Astrocyte of the hippocampus (primary cell): Measurements from ENCODE around the gene GAS7.

Experiments
- DNase-seq: peaks from one replicate; pipeline ENCODE4 v3.0.0; 2011; ENCODE audit warnings: low read depth, low spot score

GAS7 gene

DNA sequence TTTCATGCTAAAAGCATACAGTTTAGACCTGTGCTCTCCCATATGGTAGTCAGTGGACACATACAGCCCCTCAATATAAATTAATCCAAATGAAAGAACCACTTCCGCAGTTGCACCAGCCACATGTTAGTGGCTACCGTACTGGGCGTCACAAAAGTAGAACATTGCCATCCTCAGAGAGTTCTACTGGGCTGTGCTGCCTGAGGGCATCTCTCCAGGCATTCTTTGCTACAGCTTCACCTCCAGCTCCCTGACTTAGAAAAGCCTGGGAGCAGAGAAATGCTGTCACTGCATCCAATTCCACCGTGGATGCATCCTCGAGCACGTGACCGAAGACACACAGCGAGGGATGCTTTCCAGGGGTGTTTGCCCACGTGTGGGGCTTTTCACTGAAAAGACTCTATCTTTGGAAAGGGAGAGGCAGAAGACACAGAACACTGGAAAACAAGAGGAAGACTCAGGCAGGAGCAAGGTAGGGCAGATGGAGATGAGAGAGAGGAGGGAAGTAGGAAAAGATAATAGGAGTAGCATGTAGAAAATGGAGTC, 86.4 kb downstream of the GAS7 start:
- DNase-seq = no peak

DNA sequence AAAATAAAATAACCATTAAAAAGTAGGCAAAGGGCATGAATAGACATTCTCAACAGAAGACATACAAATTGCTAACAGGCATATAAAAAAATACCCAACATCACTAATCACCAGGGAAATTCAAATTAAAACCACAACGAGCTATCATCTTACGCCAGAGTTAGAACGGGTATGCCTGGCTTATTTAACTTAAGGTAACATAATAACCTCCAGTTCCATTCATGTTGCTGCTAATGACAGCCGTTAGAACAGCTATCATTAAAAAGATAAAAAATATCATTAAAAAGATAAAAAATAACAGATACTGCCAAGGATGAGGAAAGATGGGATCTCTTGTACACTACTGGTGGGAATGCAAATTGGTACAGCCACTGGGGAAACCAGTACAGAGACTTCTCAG, 89.3 kb downstream of the GAS7 start:
- DNase-seq = no peak

DNA sequence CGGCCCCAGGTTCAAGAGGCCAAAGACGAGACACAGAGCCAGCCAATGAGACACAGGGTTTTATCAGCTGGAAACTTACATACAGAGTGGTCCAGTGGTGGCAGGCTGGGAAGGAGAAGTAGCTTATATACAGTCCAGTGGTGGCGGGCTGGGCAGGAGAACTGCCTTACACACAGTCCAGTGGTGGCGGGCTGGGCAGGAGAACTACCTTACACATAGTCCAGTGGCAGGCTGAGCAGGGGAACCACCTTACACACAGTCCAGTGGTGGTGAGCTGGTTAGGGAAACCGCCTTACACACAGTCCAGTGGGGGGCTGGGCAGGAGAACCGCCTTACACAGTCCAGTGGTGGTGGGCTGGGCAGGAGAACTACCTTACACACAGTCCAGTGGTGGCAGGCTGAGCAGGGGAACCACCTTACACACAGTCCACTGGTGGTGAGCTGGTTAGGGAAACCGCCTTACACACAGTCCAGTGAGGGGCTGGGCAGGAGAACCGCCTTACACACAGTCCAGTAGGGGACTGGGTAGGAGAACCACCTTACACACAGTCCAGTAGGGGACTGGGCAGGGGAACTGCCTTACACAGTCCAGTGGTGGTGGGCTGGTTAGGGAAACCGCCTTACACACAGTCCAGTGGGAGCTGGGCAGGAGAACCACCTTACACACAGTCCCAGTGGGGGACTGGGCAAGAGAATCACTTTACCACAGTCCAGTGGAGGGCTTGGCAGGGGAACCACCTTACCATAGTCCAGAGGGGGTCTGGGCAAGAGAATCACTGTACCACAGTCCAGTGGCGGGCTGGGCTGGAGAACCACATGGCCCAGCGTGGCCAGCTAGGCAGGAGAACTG, 90.9 kb downstream of the GAS7 start:
- DNase-seq = no peak

DNA sequence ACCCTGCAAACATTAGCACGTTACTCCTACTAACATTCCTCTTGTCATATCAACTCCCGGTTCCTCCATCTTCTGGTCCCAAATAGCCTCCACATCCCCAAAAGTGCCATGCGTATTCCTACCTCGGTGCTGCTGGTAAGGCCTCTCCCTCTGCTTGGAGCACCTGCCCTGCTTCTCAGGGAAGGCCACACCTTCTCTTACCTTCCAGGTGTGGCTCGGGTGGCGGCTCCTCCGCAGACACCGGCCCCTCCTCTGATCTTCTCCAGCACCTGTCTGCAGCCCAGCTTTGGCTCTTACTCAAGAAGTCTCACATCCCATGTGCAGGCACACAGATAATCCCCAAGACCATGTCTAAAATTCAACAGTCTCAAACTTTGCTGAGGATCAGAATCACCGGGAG, 92.3 kb downstream of the GAS7 start:
- no peak for DNase-seq

DNA sequence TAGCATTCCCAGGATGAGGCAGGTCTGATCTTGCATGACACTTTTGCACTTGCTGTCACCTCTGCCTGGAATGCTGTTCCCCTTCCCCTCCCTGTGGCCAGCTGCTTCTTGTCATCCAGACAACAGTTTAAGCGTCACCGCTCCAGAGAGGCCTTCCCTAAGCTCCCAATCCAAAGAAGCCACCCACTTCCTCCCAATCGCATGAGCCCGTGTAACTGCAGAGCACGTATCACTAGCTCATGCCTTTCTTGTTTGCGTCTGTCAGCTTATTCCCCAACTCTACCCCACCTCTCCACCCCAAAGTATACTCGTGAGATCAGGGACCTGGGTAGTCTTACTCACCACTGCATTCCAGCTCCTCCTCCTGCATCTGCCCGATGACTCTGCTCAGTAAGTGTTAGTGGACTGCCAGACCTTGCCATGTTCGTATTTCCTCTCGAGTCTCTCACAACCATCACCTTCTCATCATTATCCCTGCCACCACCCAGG, 92.8 kb downstream of the GAS7 start:
- DNase-seq = no peak

DNA sequence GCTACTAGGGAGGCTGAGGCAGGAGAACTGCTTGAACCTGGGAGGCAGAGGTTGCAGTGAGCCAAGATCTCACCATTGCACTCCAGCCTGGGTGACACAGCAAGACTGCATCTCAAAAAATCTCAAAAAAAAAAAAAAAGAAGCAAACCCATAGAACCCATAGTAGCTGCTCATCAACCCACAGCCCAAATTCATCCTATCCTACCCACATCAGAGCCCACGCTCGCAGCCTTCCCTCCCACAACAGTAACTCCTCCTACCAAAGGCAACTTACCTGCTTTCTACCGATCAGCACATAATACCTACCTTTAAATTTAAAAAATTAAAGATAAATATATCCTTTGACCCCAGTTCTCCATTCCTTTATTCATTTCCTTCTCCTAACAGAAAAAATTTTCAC, 94.7 kb downstream of the GAS7 start:
- no peak for DNase-seq

DNA sequence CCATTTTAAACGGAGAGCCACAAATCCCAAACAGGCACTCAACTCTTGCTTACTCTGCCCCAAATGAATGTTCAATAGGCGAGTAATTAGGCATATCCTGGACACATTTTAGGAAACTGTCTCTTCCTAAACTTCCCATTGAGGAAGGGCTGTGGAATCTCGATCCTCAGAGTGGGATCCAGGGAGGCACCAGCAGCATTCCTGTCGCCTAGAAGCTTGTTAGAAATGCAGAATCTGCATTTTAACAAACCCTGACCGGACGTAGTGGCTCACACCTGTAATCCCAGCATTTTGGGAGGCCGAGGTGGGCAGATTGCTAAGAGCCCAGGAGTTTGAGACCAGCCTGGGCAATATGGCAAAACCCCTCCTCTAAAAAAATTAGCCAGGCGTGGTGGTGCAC, 95.6 kb downstream of the GAS7 start:
- DNase-seq = no peak

DNA sequence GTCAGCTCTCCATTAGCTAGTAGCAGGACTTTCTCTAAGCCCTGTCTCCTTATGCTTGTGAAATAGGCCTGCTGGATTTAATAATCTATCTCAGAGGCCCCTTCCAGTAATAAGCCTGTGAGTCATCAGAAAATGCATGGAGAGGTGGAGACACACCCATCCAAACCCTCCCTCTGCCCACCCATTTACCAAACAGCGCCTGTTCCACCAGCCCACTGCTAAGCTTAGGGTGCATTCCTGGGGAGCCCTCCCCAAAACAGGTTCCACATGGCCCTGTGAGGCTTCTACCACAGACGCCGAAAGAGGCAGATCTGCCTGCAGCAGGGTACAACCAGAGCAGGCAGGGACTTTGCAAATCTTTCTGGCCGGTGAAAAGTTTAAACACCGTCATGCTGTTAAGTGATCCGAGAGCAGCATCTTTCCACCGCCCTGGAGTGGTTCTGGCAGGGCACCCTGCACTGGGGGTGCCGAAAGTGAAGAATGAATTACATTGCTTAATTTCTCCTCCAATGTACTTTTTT, 99.3 kb downstream of the GAS7 start:
- no peak for DNase-seq

DNA sequence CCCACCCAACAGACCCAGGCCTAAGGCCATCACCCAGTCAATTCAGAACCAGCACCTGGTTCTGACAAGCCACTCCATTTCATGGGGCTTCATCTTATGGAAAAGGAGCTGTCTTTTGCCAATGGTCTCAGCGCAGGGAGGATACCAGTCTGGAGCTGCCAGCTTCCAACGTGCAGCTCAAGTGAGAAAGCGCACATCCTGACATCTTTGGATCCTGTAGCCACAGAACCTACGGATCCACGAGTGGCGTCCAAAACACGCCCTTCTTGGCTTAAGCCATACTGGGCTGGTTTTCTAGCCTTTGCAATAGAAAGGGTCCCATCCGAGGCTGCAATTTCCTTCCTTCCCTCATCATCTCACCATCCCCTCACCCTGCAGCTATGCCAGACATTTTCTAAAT, 101.8 kb downstream of the GAS7 start:
- DNase-seq = no peak

DNA sequence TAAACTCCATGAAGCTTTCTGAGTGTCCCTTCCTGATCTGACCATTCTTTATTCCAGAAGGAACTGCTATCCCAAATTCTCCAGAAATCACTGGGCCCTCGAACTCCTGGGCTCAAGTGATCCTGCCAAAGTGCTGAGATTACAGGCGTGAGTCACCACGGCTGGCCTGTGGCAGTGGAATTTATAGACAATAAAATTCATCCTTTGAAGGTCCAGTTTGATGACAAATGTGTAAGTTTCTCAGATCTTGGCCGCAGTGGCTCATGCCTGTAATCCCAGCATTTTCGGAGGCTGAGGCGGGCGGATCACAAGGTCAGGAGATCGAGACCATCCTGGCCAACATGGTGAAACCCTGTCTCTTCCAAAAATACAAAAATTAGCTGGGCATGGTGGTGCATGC, 103.1 kb downstream of the GAS7 start:
- peak; percentile 73 for DNase-seq

DNA sequence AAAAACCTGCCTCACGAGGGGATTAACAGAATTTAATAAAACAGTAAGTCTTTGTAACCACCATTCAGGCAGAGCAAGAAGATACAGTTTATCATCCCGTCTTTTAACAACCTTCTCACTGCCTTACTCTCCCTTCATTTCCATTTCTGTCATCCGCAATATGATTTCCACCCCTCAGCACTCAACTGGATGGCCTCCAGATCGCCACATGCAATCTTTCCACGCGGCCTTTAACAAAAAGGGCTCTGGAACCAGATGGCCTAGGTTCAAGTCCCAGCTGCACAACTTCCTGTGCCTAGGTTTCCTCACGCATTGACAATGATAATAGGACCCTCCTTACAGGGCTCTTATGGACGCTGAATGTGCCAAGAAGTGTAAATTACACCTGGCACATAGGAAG, 103.6 kb downstream of the GAS7 start:
- DNase-seq = no peak

DNA sequence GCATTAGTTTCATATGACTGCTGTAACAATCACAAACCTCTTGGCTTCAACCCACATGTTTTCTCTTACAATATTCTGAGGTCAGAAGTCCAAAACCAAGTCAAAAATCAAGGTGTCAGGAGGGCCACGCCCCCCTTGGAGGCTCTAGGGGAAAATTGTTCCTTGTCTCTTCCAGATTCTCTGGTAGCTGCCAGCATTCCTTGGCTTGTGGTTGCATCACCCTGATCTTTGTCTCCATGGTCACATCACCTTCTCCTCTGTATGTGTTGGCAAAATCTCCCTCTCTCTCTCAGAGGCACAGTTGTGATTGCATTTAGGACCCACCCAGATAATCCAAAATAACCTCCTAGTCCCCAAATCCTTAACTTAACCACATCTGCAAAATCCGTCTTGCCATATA, 105.8 kb downstream of the GAS7 start:
- no peak for DNase-seq

DNA sequence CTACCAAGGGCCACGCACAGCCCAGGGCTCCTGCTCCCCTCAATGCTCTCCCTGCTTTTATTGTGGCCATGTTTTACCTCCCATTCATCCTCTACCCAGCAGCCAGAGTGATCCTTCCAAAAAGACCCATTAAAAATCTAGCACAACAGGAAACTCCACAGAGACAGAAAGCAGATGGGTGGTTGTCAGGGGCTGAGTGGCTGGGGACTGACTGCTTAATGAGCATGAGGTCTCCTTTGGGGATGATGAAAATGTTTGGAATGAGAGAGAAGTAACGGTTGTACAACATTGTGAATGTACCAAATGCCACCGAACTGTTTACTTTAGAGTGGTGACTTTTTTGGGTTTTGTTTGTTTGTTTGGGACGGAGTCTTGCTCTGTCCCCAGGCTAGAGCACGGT, 107.4 kb downstream of the GAS7 start:
- DNase-seq = no peak

DNA sequence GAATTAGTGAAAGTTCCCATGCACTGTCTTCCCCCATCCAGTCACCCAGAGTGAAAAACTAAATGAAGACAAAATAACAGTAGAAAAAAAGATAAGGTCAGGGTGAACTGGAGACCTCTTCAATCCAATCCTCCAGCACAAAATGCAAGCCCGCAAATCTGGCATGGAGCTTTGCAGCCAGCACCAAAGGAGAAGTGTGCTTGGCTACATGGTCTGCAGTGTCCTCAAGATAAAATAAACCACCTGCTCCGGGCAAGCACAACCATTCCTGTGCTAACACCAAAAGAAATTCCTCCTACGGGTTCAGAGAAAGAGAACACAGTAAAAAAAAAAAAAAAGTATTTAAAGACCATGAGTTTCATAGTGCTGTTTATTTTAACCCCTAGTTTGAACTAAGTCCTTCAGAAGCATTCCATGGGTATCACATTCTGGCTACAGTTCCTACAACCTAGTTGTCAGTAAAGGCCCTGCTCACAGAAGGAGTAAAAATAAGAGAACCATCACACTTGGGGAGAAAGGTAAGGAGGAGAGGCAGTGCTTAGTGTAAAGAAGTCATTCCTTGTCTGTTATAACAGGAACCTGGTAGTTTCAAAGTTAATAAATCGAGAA, 109.1 kb downstream of the GAS7 start:
- peak; percentile 31 for DNase-seq

DNA sequence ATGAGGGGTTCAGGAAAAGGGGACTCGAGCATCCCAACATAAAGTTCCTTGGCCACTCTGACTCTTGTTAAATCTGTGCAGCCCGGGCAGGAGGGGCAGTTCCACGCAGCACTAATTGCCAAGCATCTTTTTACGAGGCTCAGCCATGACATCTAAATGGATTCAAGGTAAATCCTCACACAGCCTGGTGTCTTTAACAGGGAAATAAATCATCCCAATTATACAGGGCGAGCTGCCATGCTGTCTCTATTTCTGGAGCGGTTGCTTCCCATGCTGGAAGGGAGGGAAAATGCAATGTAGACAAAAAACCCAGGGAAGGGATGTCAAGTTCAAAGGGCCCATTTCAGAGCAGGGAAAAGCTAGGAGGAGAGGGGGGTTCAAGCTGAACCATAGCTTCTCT, 110.0 kb downstream of the GAS7 start:
- DNase-seq = no peak

DNA sequence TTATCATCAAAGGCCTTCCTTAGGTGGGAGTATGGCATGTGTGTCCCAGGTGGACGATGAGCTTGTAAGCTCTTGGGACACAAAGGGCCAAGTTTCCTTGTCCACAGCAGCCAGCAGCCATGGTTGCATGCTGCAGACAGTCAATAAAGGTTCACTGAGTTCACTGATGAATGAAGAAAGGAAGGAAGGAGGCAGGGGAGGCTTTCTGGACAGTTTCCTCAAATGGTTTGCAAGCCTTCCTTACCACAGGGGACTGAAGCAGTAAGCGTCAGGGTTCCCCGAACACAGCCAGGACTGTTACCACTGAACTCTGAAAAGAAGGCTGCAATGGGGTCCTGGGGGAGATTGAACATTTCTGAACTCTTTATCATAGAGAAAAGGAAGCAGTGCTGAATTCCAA, 111.1 kb downstream of the GAS7 start:
- no peak for DNase-seq

DNA sequence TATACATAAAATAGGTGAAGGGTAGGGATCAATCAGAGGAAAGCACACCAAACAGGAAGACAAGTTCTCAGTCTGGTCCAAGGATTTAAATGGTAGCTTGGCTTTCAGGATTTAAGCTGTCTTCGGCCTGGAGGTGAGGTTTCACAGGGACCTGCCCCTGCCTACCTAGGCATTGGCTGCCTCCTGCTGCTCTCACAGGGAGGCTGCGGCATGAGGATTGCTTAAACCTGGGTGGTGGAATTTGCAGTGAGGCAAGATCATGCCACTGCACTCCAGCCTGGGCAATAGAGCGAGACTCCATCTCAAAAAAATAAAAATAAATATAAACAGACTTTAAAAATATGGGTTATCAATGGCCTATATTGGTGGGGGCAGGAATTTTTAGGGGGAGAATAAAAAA, 114.5 kb downstream of the GAS7 start:
- DNase-seq = no peak

DNA sequence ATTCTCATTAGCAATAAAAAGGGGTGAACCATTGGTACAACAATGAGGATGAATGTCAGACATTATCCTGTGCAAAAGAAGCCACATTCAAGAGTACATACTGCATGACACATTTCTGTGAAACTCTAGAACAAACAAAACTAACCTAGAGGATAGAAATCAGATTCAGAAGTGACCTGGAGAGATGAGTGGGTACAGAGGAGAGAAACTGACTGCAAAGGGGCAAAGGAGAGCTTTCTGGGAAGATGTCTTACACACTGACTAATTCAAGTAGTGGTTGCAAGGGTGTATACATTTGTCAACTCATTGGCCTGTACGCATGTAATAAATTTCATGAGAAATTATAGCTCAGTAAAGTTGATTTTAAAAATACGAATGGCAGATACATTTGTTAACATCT, 115.6 kb downstream of the GAS7 start:
- no peak for DNase-seq

DNA sequence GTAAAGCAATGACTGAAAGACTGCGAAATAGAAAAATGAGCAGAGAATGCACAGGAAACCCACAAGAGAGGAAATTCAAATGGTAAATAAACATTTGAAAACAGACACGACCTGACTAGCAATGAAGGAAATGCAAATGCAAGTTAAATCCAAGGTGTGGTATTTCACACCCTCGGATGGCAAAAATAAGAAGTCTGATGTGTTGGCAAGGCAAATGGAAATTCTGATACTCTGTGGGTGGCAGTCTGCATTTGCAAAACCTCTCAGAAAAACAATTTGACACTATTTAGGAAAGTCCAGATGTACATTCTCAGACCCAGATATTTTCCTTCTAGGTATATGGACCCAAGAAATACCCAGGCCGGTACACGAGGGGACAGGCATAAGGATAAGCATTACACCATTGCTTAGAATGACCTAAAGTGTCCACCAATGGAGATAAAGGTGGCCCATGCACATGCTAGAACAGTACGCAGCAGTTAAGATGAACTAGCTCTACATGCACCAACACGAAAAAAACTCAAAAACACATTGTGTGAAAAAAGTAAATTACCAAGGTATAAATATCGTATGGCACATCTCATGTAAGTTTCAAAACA, 116.7 kb downstream of the GAS7 start:
- peak; percentile 43 for DNase-seq

DNA sequence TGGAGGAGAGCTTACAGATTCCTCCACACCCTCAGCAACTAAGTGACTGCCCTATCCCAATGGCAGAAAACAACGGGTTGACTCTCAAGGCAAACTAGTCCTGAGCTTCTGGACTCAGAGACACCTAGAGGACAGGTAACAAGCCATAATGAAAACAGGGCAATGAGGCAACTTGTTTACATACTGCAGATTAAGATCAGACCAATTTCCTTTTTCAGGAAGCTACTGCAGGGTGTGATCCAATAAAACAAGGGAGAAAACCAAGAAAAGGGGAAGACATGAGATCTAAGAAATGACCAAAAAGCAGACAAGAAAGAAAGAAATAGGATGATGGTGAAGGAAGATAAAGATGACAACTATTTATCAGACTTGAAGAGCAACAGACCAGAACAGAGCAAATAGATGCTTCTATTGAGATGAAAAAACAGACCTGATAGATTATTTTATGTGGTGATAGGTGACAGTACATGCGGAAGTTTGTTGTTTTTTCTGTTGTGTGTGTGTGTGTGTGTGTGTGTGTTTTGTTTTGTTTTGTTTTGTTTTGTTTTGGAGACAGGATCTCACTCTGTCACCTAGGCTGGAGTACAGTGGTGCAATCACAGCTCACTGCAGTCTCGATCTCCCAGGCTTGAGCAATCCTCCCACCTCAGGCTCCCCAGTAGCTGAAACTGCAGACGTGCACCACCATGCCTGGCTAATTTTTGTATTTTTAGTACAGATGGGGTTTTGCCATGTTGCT, 120.7 kb downstream of the GAS7 start:
- DNase-seq = no peak

DNA sequence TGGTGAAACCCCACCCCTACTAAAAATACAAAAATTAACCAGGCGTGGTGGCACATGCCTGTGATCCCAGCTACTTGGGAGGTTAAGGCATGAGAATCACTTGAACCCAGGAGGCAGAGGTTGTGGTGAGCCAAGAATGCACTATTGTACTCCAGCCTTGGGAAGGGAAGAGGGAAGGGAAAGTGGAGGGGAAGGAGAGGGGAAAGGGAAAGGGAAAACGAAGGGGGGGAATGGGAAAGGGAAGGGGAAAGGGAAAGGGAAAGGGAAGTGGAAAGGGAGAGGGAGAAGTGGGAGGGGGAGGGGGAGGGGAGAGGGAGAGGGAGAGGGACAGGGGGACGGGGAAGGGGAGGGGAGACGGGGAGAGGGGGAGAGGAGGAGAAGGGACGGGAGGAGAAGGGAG, 122.5 kb downstream of the GAS7 start:
- DNase-seq = no peak

DNA sequence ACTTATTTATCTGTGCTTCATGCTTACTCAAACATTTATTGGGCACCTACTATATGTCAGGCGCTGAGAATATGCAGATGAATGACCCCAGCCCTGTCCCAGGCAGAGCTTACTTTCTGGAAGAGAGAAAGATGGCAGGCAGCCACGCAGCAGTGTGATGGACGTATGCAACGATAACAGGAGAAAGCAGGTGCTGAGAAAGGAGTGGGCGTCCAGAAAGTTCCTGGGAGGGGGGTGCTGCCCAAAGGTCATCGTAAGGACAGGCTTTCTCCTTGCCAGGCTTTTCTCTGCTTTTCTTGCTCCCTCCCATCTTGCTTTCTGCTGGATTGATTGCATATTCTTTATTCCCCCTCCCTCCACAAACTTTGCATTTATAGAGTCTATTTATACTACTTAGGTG, 124.5 kb downstream of the GAS7 start:
- no peak for DNase-seq
